Hematopoietic multipotent progenitor cell treated with erythropoietin and hydrocortisone succinate and interleukin-3 and kit ligand, for 17 days (in vitro differentiated cells): ENCODE measurements around the gene AMN.

ENCODE experiments used
- DNase-seq: peaks from one replicate; pipeline ENCODE4 v3.0.0-alpha.2; 2015; ENCODE audit warnings: low spot score

AMN gene

GRCh38 chr14:102966681-102967505 is 44.4 kb downstream of the AMN start:
- no peak for DNase-seq

DNA sequence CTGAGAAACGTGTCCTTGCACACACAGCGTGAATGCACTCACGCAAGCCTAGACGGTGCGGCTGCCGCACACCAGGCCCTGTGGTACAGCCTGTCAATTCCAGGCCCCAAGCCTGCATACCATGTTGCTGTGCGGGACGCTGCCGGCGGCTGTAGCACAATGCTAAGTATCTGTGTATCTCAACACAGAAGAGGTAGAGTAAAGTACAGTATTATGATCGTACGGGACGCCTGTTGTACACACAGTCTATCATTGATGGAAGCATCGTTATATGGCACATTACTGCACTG is 45.0 kb downstream of the AMN start:
- no peak for DNase-seq

- DNase-seq = no peak
These were observed 45.8 kb downstream of the AMN start for GRCh38 chr14:102968306-102968705.

- no peak for DNase-seq
These were observed 46.8 kb downstream of the AMN start for GRCh38 chr14:102969060-102969791.

GRCh38 chr14:102969901-102970300 is 47.4 kb downstream of the AMN start:
- DNase-seq = no peak

GRCh38 chr14:102970496-102970895 is 48.0 kb downstream of the AMN start:
- DNase-seq = no peak

DNA sequence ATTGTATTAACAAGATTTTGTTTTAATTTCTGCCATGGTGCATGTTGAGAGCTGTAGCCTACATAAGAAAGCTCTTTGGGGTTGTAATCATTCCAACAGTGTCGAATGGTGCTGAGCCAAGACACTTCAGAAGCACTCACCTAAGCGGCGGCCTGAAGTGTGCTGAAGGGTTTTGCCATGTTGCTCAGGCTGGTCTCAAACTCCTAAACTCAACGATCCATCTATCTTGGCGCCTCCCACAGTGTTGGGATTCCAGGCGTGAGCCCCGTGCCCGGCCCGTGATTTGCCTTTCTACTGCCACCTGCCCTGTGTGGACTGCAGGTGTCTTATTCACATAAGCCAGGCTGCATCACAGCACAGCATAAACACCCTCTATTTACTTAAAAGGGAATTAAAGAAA is 48.9 kb downstream of the AMN start:
- DNase-seq = no peak

DNA sequence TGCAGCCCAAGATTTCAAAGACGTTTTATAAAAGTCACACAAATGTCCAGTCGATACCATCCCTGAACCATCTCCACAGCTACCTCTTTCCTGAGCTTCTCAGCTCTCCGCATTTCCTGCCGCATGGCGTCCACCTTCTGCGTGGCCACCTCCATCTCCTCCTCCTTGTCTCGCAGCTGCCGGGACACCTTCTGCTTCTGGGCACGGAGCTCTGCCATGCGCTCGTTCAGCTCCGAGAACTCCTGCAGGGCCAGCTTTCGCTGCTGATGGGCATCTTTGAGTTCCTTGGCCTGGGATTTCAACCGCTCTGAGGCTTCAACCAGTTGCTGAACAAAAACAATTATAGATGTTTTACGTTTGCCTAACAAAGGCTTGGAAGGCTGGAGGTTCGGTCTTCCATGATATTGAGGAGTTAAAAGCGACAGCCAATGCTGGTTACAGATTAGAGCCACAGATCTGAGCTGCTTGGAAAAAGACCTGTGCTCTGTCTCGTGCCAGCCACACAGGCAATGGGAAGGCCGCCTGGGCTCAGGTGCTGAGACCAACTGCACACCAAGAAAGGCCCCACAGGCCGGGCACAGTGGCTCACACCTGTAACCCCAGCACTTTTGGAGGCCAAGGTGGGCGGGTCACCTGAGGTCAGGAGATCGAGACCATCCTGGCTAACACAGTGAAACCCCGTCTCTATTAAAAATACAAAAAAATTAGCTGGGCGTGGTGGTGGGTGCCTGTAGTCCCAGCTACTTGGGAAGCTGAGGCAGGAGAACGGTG is 49.6 kb downstream of the AMN start:
- DNase-seq = no peak

GRCh38 chr14:102973706-102974285 is 51.3 kb downstream of the AMN start:
- no peak for DNase-seq

- no peak for DNase-seq
These were observed 53.2 kb downstream of the AMN start for GRCh38 chr14:102975662-102976061.

- DNase-seq = no peak
These were observed 55.0 kb downstream of the AMN start for GRCh38 chr14:102977475-102977874.

DNA sequence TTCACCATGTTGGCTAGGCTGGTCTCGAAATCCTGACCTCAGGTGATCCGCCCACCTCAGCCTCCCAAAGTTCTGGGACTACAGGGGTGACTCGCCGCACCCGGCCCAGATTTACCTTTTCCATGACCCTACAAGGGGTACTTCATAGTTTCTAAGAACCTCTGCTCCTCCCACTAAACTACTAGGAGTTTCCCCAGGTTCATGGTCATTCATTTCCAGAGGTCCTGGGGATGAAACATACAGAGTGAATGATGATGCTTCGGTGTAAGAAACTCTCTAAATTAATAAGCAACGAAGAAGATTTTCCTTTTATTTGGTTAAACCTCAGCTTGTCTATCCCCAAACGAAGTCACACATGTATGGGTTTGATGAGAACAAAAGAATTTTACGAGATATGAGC is 56.9 kb downstream of the AMN start:
- DNase-seq = no peak

GRCh38 chr14:102980409-102980810 is 57.9 kb downstream of the AMN start:
- DNase-seq = no peak
